D721Med (cell line): ENCODE results near the gene CREG1.
A peak's percentile ranks its signal among the peaks of the same experiment; 100 is the strongest.

ENCODE experiments used
- DNase-seq: peaks from one replicate; pipeline ENCODE4 v3.0.0; 2011; ENCODE audit warnings: low spot score; ENCODE audit not compliant: insufficient read length
- FAIRE-seq: peaks from 2 replicates; lab custom pipeline; 2011; peaks lifted over from hg19 to GRCh38; lab: Jason Lieb, UNC
- TF ChIP-seq, protein P1 (sequence below): IDR thresholded peaks from 2 replicates; pipeline ENCODE4 v1.5.1; 2012; ENCODE audit warnings: mild to moderate bottlenecking, control low read depth; ENCODE audit not compliant: insufficient read depth; ENCODE audit errors: missing control alignments

CREG1 gene

DNA sequence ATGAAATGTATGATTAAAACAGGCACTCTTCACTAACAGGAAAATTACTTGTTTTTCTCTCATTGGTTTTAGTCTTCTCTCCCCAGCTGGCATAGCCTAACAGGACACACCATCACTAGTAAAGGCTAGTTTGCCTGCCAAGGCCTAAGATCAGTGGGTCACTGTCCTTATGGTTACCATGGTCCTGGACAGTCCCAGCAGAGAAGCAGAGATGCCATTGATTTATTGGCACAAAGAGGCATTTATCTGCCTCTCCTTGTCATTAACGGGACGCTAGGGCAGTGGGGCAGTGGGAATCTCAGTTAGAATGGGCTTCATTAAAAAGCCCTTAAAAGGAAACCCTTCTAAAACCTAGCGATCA is 49.1 kb downstream of the CREG1 start:
- TF ChIP-seq, protein P1, sequence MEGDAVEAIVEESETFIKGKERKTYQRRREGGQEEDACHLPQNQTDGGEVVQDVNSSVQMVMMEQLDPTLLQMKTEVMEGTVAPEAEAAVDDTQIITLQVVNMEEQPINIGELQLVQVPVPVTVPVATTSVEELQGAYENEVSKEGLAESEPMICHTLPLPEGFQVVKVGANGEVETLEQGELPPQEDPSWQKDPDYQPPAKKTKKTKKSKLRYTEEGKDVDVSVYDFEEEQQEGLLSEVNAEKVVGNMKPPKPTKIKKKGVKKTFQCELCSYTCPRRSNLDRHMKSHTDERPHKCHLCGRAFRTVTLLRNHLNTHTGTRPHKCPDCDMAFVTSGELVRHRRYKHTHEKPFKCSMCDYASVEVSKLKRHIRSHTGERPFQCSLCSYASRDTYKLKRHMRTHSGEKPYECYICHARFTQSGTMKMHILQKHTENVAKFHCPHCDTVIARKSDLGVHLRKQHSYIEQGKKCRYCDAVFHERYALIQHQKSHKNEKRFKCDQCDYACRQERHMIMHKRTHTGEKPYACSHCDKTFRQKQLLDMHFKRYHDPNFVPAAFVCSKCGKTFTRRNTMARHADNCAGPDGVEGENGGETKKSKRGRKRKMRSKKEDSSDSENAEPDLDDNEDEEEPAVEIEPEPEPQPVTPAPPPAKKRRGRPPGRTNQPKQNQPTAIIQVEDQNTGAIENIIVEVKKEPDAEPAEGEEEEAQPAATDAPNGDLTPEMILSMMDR, result no peak
- no peak for DNase-seq
- FAIRE-seq, result no peak

- DNase-seq (no peak), FAIRE-seq (no peak)
- TF ChIP-seq, protein P1, result no peak
Measured at GRCh38 chr1:167503626-167504466, 49.7 kb downstream of the CREG1 start.

DNA sequence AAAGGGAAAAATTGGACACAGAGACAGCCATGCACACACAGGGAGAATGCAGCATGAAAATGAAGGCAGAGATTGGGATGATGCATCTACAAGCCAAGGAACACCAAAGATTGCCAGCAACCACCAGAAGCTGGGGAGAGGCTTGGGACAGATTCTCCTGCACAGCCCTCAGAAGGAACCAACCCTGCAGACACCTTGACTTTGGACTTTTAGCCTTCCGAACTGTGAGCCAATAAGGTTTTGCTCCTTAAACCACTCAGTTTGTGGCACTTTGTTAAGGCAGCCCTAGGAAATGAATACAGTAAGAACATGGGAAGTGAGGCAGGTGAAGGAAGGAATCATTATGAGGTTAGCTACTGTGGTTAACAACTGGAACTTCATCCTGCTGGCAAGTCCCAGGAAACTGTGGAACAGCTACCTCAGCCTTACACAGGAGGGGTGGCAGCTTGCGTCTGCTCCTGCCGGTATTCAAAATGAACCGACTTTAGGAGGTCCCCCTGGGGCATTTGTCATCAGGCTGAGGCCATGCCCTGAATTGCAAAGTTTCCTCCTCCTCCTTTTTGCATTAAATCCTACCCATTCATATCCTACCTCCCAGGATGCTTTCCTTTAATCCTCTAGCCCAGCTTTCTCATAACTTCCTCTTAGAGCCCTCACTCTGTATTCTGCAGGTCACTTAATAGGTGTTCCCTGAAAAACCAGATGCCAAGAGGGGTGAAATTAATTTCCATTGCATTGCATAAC is 50.7 kb downstream of the CREG1 start:
- TF ChIP-seq, protein P1, result no peak
- FAIRE-seq (no peak), DNase-seq (no peak)

- DNase-seq (no peak), FAIRE-seq (no peak)
- TF ChIP-seq, protein P1, result no peak
Measured at GRCh38 chr1:167502192-167502551, 51.4 kb downstream of the CREG1 start.

DNA sequence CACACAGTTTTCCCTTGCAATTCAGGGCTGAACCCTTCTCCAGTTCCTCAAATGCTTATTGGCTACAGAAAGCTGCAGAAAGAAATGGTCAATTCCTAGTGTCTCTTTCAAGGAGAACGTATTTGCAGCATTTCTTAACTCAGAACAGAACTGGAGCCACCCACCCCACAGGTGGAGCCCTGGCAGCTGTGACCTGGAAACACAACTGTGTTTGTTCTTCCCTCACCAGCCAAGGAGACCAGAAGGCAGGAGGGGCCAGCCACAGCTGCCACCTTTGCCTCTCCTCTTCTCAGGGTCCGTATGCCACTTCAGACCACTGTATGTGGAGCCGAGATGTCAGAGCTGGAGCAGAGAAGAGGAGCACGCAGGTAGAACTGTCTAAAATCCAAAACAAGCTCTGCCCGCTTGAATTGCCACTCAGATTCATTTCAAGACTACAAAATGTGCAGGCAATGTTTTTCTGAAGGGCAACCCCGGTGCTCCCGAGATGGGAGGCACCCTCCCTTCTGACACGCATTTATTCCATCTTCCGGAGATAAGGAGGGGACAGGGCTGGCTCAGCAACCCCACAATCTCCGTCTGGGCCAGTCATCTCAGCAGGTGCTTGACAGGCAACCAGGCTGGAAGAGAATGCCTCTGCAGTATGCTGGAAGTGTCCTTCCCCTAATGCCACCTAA is 51.9 kb downstream of the CREG1 start:
- TF ChIP-seq, protein P1, result no peak
- FAIRE-seq, result no peak
- no peak for DNase-seq

DNA sequence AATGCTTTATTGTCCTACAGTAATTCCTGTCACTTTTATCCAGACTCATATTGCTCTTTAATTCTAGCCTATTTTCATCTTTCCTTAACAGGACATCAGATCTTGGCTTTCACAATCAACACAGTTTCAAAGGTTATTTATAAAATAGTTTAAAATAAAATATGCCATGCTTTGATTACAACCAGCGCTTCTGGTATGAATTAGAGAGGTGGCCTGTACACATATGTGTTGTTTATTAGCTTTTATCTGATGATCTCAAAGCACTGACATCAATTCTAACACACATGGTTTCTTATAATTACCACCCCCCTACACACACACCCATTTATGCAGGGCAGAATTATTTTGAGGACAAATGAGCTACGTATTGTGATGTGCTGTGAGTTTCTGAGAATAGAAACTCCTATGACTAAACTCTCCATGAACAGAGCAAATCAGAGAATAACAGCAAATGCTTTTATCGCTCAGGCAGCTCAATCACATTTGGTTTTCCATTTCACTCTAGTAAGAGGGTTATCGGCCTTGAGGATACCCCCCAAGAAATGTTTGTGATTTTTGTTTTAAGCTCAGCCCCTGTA is 53.2 kb downstream of the CREG1 start:
- FAIRE-seq (peak; percentile 16), DNase-seq (no peak)
- TF ChIP-seq, protein P1, result no peak
